Astrocyte (in vitro differentiated cells and primary cell): ENCODE data around the gene RPLP1.

ENCODE experiments used
- CTCF ChIP-seq: IDR thresholded peaks from 2 replicates; pipeline ENCODE4 v1.5.1; 2011; ENCODE audit warnings: low read depth, mild to moderate bottlenecking, inconsistent platforms, low read length, moderate library complexity; ENCODE audit not compliant: insufficient read depth
- EZH2 ChIP-seq: IDR thresholded peaks from 2 replicates; pipeline ENCODE4 v1.6.1; 2012; ENCODE audit warnings: mild to moderate bottlenecking, low read length, inconsistent platforms; ENCODE audit not compliant: insufficient read depth

GRCh38 chr15:69478259-69478781 lies 25.7 kb downstream of the RPLP1 start:
- TF ChIP-seq CTCF (peak; percentile 82), EZH2 (no peak)
